Measurements from ENCODE around the gene RNF26.

RNF26 gene

GRCh38 chr11:119334174-119334930, at the start of gene RNF26:
TSS of gene RNF26 (plus strand) at chr11:119334527. CDS start at chr11:119335123, 596 bp downstream.
- peak; percentile 99 for DNase-seq

DNA sequence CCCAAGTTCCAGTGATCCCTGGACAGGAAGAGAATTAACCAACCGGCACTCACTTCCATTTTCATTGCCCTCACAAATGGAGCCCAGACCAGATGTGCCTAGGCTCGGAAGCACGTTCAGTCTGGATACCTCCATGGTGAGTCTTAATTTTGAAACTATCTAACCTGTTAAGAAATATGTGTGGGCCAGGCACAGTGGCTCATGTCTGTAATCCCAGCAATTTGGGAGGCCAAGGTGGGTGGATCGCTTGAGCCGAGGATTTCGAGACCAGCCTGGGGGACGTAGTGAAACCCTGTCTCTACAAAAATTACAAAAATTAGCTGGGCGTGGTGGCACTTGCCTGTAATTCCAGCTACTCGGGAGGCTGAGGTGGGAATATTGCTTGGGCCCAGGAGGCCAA, 48.9 kb upstream of the RNF26 start:
- DNase-seq, result no peak

- no peak for DNase-seq
Measured at GRCh38 chr11:119288219-119288618, 46.1 kb upstream of the RNF26 start.

GRCh38 chr11:119290894-119291497, 43.3 kb upstream of the RNF26 start:
- no peak for DNase-seq

DNA sequence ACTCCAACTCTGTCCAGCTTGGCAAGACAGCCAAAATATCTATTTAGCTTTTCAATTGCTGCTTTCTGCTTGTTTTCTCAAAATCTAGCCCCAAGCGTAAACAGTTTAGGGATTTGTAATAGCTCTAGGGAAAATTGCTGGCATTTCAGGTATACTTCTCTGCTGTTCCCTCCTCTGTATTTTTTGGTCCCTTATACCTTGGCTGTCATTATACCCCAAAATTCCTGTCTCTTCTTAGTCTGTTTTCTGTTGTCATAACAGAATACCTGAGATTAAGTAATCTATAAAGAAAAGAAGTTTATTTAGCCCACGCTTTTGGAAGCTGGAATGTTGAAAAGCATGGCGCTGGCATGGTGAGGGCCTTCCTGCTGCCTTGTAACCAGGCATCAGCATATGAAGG, 40.9 kb upstream of the RNF26 start:
- DNase-seq, result no peak

GRCh38 chr11:119295178-119295577, 39.1 kb upstream of the RNF26 start:
- peak; percentile 17 for DNase-seq

- no peak for DNase-seq
Measured at GRCh38 chr11:119297938-119298337, 36.4 kb upstream of the RNF26 start.

- DNase-seq, result no peak
Measured at GRCh38 chr11:119298726-119299125, 35.6 kb upstream of the RNF26 start.

GRCh38 chr11:119299416-119299815, 34.9 kb upstream of the RNF26 start:
- DNase-seq, result no peak

- DNase-seq, result no peak
Measured at GRCh38 chr11:119300198-119300964, 33.9 kb upstream of the RNF26 start.

DNA sequence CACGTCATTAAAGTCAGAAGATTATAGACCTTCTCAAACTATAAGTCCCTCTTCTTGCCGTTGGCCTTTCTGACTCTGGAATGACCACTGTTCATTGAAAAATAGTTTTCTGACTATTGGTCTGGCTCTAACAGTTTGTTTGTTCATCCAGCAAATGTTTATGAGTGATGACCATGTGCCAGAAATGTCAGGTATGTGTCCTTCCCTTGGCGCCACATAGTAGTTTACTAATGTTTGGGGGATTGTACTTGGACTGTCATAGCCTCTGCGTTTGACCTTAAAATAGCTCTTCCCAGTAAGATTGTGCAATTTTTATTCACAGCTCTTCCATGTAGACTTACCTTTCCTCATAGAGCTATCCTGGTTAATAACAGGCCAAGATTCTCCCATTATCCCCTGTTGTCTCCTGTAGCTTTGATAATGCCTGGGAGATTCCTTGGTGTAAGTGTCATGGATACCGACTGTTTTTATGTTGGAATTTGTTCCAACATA, 31.1 kb upstream of the RNF26 start:
- DNase-seq, result no peak

DNA sequence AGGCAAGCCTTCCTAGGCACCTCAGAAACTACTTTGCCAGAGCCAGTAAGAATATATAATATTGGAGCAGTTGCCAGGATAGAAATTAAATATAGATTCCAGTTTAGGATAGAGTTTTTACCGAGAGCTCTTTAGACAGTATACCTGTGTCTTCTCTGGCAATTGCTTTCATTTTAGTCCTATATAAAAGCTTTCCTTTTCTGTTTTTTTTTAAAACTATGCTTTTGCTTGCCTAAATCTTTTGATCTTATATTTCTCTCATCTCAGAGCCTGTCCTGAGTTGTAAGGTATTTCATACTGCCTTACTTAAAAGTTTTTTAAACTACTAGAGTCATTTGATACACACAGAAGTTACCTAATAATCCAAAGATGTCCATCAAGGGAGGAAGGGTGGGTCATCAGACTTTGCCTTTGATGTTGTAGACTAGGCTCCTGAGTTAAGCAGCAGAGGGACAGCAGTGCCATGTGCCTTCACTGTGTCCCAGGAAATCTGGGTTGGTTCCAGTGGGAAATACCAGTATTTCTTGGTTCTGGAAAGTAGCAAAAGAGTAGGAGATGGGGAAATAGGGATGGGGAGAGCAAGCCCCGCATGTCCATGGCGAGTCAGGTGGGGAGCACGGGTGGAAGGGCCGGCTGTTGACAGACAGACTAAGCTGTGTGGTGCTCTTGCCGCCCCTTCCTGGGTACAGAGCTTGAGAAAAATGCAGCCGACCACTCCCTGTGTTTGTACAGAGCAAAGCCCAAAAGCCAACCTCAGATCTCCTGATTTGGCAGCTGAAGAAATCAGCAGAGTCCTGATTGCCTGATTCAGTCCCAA, 28.6 kb upstream of the RNF26 start:
- no peak for DNase-seq

DNA sequence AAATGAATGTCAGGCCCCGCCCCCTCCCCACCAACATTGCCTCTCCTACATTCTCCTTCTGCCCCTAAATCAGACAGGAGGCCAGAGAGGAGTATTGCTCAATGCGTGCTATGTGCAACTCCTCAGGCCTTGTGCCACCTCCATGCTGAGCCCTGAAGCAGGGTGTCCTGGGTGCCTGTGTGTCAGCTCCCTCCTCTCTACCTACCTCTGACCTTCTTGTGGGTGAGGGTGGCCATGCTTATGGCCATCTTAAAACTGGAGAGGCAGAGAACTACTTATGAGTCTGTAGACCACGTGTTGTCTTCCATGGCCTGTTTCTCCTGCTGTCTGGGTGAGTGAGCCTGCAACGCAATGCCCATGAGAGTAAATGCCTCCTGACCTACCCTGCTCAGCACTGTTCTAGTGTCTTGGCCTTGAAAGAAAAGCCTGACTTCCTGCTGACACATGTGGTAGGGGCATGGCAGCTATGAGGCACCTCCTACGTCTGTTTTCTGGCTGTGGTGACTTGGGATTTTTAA, 27.9 kb upstream of the RNF26 start:
- no peak for DNase-seq

GRCh38 chr11:119307219-119307618, 27.1 kb upstream of the RNF26 start:
- DNase-seq, result no peak

- DNase-seq, result no peak
Measured at GRCh38 chr11:119307974-119308373, 26.4 kb upstream of the RNF26 start.

DNA sequence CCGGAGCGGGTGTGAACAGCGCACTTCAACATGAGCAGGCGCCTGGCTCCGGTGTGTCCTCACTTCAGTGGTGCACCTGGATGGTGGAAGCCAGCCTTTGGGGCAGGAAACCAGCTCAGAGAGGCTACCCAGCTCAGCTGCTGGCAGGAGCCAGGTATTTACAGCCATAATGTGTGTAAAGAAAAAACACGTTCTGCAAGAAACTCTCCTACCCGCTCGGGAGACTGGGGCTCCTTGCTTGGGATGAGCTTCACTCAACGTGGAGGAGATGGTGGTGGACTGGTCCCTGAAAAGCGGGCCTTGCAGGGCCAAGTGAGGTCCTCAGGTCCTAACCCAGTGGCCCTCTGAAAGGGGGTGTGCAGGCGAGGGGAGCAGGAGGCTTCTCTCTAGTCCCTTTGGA, 24.9 kb upstream of the RNF26 start:
- no peak for DNase-seq

- no peak for DNase-seq
Measured at GRCh38 chr11:119309953-119310681, 24.2 kb upstream of the RNF26 start.

- DNase-seq, result no peak
Measured at GRCh38 chr11:119310682-119311052, 23.7 kb upstream of the RNF26 start.

GRCh38 chr11:119314726-119315125, 19.6 kb upstream of the RNF26 start:
- no peak for DNase-seq

GRCh38 chr11:119315131-119316015, 19.0 kb upstream of the RNF26 start:
- DNase-seq, result no peak

Data from HCEC 1CT (cell line).